Ascending aorta (tissue), 2 donors: Measurements from ENCODE around the gene ETV7. TPM values are rescaled to one million over a fixed set of nuclear protein-coding genes. Genes with fewer than 3 reads are reported as not detected.
A peak's percentile ranks its signal among the peaks of the same experiment; 100 is the strongest.

Experiments
- DNase-seq, 2 donors: peaks; one replicate each; pipeline ENCODE4 v3.0.0-alpha.2; 2019; ENCODE audit warnings: low spot score in 2 of 2
- H3K27ac ChIP-seq, 2 donors: fragments of 200-600 bp; sonication (generic); one replicate each; pipeline ENCODE4 v1.5.1; 2016 to 2017; ENCODE audit warnings: mild to moderate bottlenecking in 1 of 2
- H3K27me3 ChIP-seq: fragments of 200-600 bp; sonication (generic); one replicate; pipeline ENCODE4 v1.5.1; 2017
- H3K36me3 ChIP-seq, 2 donors: fragments of 200-600 bp; sonication (generic); one replicate each; pipeline ENCODE4 v1.5.1; 2016
- H3K4me1 ChIP-seq, 2 donors: fragments of 200-600 bp; sonication (generic); one replicate each; pipeline ENCODE4 v1.5.1; 2016 to 2017; ENCODE audit warnings: mild to moderate bottlenecking in 1 of 2
- H3K4me3 ChIP-seq, 2 donors: fragments of 200-600 bp; sonication (generic); one replicate each; pipeline ENCODE4 v1.5.1; 2016 to 2017; ENCODE audit warnings: mild to moderate bottlenecking in 1 of 2
- H3K9me3 ChIP-seq, 2 donors: fragments of 200-600 bp; sonication (generic); one replicate each; pipeline ENCODE4 v1.5.1; 2016
- intact Hi-C: fragments of 100-400 bp; cut with DNase I; formaldehyde crosslinking; loops from one replicate; pipeline ENCODE4 v1.15.1; 2023
- total RNA-seq: library from RNA; depleted of rRNA; stranded (reverse); fragments of >200 nt; gene quantifications from one replicate; pipeline ENCODE4 v1.1.0, GENCODE V29; 2016
- TF ChIP-seq, protein P1 (sequence below), 3 experiments: fragments of 200-600 bp in 2 of 3; fragments of 450-650 bp in 1 of 3; sonication (generic) in 2 of 3; IDR thresholded peaks; one replicate each; pipeline ENCODE4 v1.5.1; 2016 to 2019; ENCODE audit warnings: antibody characterized with exemption in 3 of 3, mild to moderate bottlenecking in 1 of 3, moderate library complexity in 1 of 3

Gene ETV7
- total RNA-seq, 1 donor from 2014 or later = not detected

DNA sequence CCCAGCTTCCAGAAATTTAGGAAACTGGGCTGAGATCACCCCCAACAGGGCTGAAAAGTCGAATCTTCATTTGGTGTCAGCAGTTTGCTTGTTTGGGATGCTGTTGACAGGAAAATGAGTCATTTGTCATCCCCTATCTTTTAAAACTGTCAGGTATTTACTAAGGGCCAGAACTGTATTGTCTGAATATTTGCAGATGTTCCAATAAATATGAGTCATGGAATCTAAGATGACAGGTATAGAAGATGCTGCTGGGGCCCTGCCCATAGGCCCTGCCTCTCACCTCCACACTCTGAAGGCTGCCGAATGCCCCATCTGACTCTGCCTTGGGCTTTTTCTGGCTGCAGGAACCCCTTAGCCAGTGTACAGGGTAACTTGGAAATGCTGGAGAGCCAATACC, 3.9 kb downstream of the ETV7 start:
- intact Hi-C loops = no loop called here
- TF ChIP-seq, protein P1, sequence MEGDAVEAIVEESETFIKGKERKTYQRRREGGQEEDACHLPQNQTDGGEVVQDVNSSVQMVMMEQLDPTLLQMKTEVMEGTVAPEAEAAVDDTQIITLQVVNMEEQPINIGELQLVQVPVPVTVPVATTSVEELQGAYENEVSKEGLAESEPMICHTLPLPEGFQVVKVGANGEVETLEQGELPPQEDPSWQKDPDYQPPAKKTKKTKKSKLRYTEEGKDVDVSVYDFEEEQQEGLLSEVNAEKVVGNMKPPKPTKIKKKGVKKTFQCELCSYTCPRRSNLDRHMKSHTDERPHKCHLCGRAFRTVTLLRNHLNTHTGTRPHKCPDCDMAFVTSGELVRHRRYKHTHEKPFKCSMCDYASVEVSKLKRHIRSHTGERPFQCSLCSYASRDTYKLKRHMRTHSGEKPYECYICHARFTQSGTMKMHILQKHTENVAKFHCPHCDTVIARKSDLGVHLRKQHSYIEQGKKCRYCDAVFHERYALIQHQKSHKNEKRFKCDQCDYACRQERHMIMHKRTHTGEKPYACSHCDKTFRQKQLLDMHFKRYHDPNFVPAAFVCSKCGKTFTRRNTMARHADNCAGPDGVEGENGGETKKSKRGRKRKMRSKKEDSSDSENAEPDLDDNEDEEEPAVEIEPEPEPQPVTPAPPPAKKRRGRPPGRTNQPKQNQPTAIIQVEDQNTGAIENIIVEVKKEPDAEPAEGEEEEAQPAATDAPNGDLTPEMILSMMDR (IDR thresholded peaks at IDR 0.05) = no peak
- DNase-seq = no peak
- Histone ChIP-seq H3K4me3 (no peak overlapping the region), H3K27me3 (no peaks in the 10 kb centered on the region), H3K9me3 (no peaks in the 10 kb centered on the region), H3K4me1 (peaks cover 5 to 44% of the 10 kb centered on the region in 2 donors), H3K36me3 (no peaks in the 10 kb centered on the region), H3K27ac (peak overlapping the region; percentile 56 to 63)

DNA sequence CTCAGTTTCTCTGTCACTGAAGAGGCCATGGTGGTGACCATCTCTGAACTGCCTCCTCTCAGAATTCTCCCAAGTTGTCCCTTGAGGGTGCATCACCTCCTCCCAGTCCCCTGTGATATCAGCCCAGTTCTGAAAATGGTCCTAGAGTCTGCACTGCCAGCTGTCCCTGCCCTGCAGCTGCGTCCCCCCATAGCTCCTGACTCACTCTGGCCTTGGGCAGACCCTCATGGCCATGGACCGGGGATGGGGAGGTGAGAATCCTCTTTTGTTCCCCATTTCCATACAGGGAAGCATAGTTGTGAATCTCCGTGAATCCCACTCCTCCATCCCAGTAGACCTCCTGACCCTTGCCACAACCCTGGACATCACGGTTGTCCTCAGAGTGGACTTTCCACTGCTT, 4.5 kb downstream of the ETV7 start:
- intact Hi-C loops = no loop called here
- Histone ChIP-seq H3K4me3 (no peak overlapping the region), H3K9me3 (no peaks in the 10 kb centered on the region), H3K4me1 (peaks cover 5 to 48% of the 10 kb centered on the region in 2 donors), H3K27ac (peak overlapping the region; percentile 56 to 63), H3K27me3 (no peaks in the 10 kb centered on the region), H3K36me3 (no peaks in the 10 kb centered on the region)
- TF ChIP-seq, protein P1 (IDR thresholded peaks at IDR 0.05) = no peak
- DNase-seq = no peak

DNA sequence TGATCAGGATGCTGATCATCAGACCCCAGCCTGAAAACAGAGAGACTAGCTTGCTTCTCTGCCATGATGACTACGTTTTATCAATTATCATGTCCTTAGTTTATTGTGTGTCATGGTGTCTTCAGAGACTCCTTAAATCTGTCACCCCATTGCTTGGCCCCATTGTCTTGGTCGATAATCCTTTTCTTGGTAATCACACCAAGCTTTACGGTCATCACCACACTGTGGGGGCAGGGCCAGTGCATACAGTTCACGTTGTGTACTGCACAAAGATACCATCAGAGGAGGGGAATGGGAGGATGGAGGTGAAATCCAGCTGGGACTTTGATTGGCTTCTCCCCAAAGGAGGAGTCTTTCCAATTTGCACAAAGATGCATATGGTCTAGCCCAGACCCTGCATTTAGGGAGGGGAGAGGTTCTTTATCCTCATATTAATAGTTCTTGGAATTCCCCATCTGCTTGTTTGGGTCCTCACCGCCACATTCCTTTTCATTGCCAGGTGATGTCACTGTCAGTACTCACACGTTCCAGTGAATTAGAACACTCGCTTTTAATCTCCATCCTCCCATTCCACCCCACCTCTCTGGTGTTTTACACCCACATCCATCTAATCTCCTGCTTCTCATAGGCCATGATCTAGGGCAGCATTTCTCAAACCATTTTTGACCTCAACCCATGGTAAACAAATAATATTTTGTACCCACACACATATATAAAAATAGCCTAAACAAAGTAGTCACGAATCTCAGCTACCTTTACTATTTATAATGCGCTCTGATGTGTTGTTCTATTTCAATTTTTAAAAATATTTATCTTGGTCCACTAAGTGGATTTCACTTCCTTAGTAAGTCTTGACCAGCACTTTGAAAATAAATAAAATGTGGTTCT, 5.7 kb downstream of the ETV7 start:
- intact Hi-C loops = no loop called here
- Histone ChIP-seq H3K4me3 (no peak overlapping the region), H3K27ac (peak overlapping the region; percentile 56 to 63), H3K4me1 (peaks cover 9 to 46% of the 10 kb centered on the region in 2 donors), H3K27me3 (no peaks in the 10 kb centered on the region), H3K36me3 (no peaks in the 10 kb centered on the region), H3K9me3 (no peaks in the 10 kb centered on the region)
- DNase-seq = no peak
- TF ChIP-seq, protein P1 (IDR thresholded peaks at IDR 0.05) = no peak

DNA sequence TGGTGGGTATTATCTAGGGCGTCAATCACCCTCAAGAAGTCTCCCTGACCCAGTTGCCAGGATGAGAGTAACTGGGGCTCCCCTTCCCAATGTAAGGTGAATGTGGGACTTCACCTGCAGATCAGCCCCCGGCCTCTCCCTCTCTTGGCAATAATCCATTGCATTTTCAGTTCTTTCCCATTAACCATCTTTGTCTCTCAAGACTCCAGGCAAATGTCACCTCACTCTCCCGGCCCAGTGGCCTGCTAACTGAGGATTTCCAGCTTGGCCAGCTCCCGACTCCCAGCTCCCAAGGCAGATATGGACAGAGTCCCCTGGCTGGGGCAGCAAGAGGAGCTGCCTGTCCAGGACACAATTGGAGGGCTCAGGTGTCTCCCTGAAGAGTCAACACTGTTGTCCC, 7.3 kb downstream of the ETV7 start:
- H3K27me3 ChIP-seq = no peaks in the 10 kb centered on the region
- no peaks in the 10 kb centered on the region for H3K9me3 ChIP-seq
- H3K36me3 ChIP-seq = no peaks in the 10 kb centered on the region
- no peak for DNase-seq
- TF ChIP-seq, protein P1 (IDR thresholded peaks at IDR 0.05) = no peak
- H3K4me3 ChIP-seq = no peak overlapping the region
- intact Hi-C loops = no loop called here
- peak overlapping the region; percentile 56 to 63 for H3K27ac ChIP-seq
- H3K4me1 ChIP-seq = peaks cover 9 to 42% of the 10 kb centered on the region in 2 donors

DNA sequence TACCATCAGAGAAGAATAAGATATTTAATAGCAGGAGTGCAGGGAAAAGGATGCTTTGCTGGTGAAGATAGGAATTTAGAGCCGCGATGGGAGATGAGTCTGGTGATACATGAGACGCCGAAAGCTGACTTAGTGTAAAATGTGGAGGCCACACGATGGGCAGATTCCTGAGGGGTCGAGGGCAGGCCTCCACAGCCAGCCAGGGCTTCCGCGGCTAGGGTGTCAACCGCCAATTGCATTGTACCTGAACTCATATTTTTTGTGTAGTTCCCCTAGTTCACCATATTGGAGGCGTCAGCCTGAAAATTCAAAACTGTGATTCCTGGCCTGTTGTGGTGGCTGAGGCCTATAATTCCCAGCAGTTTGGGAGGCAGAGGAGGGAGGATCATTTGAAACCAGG, 8.5 kb downstream of the ETV7 start:
- Histone ChIP-seq H3K27me3 (no peaks in the 10 kb centered on the region), H3K9me3 (no peaks in the 10 kb centered on the region), H3K27ac (peak overlapping the region; percentile 42 to 85), H3K4me1 (peaks cover 9 to 41% of the 10 kb centered on the region in 2 donors), H3K36me3 (no peaks in the 10 kb centered on the region), H3K4me3 (no peak overlapping the region)
- TF ChIP-seq, protein P1 (IDR thresholded peaks at IDR 0.05) = no peak
- intact Hi-C loops = no loop called here
- no peak for DNase-seq
